ENCODE measurements around the gene ZBTB8B.

DNA sequence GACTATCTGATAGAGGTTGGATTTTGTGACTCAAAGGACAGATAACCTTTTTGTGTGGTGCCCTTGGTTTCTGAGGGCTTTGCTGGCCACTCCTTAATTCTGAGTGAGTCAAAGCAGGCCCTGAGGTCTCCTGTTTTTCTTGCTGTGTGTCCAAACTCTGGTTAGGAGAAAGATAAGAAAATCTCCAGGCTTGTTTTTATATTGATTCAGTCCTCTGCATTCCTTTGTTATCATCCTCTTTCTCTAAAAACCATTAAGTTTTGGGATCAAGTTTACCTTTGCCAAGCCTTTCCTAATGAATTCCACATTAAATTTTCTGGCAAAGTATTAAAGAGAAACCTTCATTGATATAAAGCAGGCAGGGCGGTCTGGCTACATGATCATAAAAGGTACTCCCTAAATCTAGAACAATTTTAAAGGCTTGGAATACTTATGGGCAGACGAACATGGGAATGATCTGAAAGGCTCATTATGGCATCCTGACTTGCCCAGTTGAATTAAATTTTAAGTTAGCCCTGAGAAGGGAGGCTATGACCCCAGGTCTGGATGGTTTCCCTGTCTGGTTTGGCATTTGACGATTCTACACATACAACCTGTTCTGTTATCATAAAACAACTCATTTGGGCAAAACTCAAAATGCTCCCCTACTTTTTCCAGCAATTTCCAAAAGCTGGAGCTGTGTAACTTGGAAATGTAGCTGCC, 20.8 kb downstream of the ZBTB8B start:
- TF ChIP-seq, protein P1, sequence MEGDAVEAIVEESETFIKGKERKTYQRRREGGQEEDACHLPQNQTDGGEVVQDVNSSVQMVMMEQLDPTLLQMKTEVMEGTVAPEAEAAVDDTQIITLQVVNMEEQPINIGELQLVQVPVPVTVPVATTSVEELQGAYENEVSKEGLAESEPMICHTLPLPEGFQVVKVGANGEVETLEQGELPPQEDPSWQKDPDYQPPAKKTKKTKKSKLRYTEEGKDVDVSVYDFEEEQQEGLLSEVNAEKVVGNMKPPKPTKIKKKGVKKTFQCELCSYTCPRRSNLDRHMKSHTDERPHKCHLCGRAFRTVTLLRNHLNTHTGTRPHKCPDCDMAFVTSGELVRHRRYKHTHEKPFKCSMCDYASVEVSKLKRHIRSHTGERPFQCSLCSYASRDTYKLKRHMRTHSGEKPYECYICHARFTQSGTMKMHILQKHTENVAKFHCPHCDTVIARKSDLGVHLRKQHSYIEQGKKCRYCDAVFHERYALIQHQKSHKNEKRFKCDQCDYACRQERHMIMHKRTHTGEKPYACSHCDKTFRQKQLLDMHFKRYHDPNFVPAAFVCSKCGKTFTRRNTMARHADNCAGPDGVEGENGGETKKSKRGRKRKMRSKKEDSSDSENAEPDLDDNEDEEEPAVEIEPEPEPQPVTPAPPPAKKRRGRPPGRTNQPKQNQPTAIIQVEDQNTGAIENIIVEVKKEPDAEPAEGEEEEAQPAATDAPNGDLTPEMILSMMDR (IDR thresholded peaks at IDR 0.05) = no peak
- no peak for TF ChIP-seq EP300 (IDR thresholded peaks at IDR 0.05)
- no peak for TF ChIP-seq POLR2A (IDR thresholded peaks at IDR 0.05)
- TF ChIP-seq POLR2AphosphoS5 (IDR thresholded peaks at IDR 0.05) = no peak
